NK-92 (cell line): Measurements from ENCODE around the gene ROR1.

Experiments used
- DNase-seq: peaks from one replicate; lab custom pipeline; 2025; ENCODE audit not compliant: unreplicated experiment; lab: John Stamatoyannopoulos, UW

Gene ROR1

DNA sequence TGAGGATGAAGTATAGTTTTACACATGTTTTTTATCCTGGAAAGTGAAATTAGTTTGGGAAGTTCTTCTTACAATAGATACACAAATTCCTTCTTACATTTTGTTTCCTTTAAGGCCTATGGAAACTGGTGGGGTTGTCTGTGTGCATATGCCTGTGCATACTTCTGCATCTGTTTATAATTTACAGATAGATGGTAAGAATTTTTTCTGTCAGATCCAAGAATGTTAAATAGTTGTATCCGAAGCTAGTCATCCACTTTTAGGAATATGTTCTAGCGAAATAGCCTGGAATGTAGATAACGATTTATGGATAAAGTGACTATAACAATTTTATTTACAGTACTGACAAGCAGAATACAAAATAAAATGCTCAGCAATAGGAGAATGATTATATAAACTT is 194.1 kb downstream of the ROR1 start:
- no peak for DNase-seq

DNA sequence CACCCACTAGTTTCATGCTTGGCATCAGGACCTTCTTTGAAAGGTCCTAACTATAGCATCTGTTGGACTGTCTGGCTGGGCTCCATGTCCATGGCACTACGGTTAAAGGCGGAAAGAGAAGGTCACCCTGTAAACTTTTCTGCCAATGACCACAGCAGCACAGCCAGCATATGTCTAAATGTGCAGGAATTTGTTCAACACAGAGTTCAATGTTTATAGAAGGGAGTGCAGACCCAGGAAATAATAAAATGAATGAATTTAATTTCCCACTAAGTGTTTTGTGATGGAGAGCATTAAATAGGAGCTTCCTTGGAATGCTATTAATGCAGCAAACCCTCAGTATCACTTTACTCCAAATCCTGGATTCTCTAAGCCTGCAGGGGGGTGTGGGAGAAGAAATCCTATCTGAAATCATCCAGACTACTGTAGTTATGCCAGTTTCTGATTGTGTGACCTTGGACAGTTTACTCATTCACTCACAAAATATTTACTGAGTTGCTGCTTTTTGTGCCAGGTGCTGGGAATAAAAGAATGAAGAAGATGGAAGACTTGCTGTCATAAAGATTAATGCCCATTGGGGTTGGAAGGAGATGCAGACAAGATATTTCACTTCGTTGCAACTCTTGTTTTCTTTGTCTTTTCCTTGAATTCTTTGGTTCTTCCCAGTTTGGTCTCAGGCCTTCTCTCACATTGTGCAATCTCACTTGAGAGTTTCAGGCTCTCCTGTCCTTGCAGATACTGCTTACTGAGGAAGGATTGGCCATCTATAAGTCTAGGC is 195.0 kb downstream of the ROR1 start:
- DNase-seq = no peak

DNA sequence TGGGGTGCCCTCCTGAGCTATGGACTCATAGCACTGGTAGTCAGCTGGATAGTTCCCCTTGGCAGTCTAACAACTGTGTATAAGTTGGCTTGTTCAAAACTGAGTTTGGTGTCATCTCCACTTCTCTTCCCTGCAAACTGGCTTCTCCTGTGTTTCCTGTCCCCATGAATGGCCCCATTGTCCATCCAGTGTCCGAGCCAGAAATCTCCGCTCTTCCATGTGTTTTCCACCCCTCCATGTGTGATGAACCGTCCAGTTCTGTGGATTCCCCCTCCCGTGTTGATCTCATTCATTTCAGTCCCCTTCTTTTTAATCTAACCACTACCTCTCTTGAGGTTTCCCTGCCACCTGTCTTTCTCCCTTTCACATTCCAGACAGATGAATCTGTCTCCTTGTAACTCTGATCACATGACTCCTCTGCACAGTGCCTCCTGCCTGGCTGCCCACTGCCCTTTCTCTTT is 195.7 kb downstream of the ROR1 start:
- no peak for DNase-seq

DNA sequence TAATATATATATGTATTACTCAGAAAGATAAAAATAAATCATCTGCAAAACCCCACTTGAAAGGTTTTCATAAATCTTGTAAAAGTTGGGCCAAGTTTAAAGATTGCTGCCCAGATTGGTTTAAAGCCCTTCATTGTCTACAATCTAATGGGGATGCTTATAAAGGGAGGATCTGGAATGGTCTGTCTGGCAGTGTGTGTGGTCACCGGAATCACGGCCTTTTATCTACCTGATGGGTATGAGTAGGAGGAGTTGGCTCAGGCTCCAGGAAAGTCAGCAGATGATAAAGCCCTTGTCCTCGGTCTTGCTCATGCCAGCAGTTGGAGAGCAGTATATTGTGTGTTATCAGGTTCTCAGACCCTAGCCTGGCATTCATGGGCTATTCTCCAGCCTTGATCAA is 197.7 kb downstream of the ROR1 start:
- no peak for DNase-seq

DNA sequence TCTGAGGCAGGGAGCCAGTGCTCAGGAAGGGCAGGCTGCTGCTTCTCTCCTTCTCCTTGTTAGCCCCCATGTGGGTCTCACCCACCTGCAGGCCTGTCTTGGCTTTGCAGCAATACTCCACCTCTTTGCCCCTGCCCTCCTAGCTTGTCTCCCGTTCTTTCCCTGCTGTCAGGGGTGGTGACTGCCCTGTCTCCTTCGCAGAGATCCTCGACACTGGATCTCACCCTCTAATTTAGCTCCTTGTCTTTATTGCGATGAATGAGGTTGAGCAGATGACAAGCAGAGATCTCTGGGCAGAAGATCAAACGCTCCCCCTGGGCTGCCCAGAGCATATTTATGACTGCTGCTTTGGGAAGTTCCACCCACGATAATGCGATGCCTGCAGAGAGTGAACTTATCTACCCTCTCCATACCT is 199.2 kb downstream of the ROR1 start:
- no peak for DNase-seq

DNA sequence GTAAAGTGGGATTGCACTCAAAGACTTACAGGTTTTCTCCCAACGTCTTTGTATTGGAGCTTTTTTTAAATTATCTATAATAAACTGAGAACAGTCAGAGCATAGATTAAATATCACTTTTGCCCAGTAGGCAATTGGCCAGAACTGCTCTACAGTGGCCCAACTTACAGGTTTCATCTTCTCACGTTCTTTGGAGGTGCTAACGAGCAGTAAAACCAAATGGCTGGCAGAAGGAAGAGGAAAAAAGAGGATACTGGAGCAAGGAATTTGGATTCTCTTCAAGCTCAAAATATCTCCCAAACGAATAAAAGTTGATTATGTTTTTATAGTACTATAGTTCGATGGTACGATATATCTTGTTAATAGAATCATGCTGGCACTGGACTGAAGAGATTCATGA is 201.1 kb downstream of the ROR1 start:
- no peak for DNase-seq

DNA sequence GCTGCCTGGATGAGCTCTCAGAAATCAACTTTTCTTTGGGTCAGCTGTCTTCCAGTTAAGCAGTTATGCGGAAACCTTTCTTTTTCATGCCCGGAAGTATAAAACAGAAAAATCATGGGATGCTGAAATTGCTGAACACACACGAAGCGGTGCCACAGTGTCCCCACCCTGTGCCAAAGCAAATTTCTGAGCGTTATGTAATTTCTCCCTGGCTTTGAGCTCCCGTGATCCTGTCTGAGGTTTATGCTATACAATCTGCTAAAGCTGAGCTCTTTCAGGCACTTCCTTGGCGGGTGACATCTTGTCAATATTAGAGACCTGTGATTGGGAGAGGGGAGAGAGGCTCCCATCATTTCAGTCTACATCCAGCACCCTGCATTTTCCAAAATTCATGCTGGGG is 201.7 kb downstream of the ROR1 start:
- no peak for DNase-seq

DNA sequence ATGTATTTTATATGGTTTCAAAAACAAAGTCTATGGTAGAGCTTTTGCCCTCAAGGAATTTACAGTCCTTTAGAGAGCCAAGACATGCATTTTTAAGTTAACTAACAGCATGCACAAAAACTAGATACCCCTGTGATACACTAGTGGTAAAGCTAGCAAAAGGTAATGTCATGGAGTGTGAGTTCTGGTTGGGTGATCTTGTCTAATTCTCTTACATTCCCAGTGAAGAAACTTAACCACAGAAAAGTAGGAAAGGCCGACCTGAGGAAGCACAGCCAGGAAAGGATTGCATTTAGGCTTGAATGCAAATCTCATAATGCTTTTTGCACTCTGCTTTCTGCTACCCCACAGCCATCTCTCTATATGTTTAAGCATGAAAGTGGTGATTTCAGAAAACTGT is 202.2 kb downstream of the ROR1 start:
- DNase-seq = no peak

DNA sequence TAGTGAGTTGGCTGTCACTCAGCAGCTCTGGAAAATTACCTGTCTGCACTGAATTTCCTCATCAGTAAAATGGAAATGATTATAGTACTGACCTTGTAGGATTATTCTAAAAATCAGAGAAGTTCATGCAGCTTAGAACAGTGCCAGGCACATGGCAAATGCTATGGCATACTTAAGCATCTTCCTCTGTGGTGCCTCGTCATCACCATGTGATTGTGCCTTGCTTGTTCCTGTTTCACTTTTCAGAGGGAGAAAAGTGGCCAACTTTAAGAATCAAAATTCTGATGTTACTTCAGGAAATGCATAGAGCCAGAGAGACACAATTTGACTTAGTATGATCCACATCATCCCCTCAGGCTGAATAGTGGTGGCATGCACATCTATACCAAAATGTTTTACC is 203.6 kb downstream of the ROR1 start:
- DNase-seq = no peak

DNA sequence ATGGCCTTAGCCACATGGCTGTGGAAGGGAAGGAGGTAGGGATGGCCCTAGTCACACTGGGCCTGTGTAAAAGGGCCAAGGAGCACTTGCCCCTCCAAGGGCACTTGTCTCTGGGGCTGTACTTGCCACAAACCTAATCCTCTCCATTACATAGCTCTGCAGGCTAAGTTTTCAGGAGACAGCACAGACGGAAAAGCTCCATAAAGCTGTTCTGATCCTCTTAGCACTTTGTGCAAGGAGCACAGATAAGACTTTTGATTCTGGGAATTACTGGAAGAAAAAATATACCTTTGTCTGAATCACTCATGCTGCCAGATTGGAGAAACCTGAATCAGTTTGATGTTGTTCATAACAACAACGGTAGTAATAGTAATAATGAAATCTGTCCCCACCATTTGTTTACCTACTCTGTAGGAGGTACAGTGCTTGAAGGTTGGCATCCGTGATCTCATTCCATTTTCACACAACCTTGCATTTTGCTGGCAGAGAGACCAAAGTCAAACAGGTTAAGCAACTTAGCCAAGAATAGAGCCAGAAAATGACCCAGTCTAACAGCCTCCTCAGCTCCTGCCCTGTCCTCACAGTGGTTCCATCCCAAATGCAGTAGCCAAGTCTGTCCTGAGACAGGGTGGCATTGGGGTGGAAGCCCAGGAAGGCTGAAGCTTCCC is 207.1 kb downstream of the ROR1 start:
- no peak for DNase-seq

DNA sequence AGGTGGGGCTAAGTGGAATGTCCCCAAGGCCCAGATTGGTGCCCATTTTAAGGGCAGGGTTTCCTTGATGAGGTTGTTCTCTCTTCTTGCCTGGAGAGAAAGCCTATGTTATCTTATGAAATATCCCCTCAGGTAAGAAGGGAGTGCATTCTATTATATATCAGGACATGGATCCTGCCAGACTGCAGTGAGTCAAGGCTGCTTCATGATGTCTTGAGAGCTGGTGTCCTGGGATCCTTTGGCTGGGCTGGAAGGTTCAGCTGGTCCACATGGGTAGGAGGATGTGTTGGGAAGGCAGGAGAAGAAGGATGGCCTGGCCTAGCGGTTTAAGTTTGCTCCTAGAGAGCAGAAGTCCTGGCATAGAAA is 207.6 kb downstream of the ROR1 start:
- no peak for DNase-seq

DNA sequence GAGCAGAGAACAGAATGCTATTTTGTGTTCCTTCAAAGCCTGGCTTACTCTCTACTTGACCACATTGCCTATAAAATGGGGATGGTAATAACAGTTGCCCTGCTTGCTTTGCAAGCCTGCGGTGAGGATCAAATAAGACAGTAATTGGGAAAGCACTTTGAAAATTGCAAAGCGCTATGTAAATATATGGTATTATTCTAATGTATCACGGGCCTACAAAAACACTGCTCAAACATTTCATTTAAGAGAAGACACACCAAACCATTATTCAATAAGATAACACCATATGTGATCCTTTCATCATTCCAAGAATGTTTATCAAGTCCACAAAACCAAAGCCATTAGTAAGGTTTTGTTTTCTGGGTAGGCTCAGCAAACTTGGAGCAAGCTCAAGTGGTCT is 208.4 kb downstream of the ROR1 start:
- no peak for DNase-seq

DNA sequence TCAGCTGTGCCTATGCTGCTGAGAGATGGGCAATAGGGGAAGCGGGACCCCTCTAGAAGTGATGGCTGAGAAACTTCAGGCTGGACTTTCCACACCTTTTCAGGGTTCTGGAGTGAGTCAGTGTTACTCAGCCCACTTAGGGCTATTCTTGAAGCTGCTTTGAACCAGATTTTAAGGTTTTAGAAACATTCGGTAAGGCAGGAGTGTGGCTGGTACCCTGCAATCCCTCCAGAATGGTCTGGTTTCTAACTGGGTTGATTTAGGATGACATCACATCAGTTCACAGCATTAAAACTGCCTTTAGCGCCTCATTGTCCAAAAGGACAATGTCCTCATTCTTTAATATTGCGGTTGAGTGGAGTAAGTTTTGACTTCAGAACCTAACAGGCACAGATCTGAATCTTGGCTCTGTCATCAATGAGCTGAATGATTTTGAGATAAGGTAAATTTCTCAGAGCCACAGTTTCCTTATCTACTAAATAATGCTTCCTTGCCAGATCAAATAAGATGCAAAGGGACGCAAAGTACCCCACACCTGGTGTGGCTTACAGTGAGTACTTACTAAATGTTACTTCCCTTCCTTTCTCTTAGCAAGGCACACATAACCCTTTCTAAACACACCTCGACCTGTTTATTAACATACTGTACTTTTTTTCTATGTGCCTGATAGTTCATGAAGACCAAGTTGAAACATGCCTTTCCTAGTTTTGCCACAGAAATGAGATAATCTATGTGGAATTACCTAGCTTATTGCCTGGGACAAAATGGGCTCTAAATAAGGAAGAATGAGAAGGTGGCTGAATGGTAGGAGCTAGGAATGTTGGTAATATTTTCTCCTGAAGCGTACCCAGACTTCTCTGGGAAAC is 209.8 kb downstream of the ROR1 start:
- DNase-seq = no peak

DNA sequence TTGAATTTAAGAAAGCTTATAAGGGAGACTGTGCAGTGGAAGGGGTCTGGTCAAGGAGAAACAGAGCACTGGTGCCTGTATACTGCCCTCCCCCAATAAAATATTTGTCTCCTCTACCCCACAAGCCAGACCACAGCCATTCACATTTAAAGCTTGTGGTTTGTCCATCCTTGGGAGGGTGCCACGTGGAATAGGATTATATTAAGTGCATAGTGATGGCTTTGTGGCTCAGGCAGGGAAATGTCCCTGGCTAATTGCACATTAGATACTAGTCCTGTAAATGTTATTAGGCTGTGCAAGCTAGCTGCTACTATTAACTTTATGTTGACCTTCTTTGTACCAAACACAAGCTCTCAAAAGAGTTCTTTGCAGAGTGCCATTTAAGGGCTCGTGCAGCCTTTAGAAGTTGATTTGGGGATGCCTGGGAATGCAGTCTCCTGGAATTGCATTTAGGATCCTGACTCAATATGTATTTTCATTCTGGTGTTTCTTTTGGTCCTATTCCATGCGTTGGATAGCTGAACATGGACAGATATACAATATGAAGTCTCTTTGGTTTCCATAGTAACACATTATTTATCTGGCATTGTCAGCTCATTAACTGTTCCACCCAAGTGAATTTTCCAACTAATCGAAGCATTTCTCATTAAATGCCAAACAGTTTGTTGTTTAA is 210.6 kb downstream of the ROR1 start:
- DNase-seq = no peak

DNA sequence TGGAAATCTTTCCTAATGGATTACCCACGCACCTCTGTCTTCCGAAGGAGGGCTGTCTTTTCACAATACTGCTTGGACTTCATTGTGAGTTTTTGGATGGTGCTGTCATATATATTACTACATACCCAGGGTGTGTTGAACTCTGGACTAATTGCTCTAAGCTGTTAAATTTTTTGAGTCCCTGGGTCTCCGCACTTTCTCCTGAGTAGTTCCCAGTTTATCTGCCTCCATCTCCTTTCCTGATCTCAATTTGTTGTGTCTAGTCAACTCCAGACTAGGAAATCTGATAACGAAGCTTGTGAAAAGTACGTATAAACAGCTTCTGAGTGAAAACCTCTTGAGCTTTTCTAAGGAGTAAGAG is 211.1 kb downstream of the ROR1 start:
- no peak for DNase-seq

DNA sequence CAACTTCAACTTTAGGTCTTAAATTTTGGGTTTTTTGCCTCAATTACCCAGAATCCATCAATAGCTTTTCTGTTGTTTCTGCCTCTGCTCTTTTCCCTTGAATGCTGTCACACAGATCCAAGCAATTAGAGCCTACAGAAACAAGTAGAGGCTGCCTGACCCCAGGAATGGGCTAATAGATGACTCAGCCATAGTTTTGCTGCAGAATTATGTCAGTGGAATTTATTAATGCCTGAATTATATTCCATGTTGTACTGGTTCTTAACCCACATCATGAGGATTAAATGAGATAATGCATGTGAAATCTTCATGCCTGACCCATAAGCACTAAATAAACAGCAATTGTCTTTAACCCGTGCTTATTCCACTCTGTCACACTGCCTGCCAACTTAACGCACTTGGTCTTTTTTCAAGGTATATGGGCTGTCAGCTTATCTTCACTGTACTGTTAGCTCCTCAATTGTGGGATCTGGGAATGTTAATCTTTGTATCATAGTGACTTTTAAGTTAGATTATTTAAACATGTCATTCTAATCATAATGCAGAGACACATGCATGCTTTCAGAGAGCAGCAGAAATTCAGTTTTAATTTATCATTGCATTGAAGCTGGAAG is 213.3 kb downstream of the ROR1 start:
- DNase-seq = no peak

DNA sequence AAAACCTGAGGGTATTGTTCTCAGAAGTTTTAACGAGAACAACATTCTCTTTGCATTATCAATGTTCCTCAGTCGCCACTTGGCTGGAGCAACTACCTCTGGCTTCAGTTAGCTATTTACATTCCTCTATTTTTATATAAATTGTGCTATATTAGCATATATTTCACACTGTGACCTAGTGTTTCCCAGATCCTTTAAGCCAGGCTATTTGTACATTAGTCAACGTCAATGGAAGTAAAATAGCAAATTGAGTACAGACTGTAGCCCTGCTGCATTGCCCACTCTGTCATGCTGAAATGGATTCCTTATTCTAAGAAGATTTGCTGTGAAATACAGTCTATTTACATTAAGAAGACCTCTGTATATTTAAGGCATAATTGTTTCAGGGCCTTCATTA is 213.8 kb downstream of the ROR1 start:
- no peak for DNase-seq

DNA sequence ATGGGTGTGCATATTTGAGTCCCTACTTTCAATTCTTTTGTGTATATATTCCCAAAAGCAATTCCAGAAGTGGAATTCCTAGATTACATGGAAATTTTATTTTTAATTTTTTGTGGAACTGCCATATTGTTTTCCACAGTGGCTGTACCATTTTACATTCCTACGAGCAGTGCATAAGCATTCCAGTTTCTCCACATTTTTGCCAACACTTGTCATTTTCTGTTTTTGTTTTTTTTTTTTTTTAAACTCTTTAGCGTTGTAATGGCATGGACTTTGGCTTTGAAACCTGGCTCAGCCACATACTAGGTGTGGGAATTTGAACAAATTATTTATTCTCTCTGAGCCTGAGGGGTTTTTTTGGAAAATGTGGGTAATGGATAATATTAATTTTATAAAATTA is 215.1 kb downstream of the ROR1 start:
- no peak for DNase-seq

DNA sequence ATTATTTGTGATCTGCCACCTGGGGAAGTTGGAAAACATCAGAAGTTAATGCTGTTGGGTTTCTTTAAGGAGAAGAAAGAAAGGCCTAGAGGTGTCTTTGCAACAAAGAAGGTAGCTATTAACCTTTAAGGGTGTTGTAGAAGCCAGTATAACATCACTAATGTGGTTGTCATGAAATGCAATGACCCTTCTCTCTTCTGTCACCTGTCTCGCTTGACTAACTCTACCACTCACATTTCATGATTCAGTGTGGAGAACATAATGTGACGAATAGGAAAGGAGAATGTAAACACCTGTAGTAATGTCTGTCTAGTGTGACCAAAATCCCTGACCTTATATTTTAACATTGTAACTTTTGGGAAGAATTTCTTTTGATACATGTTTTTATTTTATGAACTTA is 217.9 kb downstream of the ROR1 start:
- no peak for DNase-seq

DNA sequence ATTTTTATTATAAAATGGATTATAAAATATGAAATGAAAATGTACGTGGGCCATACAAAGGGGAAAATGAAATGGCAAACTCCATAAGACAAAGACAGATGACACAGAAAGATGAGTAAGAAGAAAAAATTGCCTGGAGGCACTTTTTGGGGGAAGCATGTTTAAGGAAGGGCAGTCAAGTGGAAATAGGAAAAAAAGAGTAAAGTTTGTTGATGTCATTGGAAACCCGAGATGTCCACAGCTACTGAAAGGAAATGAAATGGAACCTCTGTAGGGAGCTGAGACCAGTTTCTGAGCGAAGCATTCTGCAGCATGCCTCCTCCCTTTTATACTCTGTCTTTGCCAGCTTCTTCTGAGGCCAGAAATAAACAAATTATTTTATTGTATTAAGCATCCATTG is 226.2 kb downstream of the ROR1 start:
- no peak for DNase-seq

DNA sequence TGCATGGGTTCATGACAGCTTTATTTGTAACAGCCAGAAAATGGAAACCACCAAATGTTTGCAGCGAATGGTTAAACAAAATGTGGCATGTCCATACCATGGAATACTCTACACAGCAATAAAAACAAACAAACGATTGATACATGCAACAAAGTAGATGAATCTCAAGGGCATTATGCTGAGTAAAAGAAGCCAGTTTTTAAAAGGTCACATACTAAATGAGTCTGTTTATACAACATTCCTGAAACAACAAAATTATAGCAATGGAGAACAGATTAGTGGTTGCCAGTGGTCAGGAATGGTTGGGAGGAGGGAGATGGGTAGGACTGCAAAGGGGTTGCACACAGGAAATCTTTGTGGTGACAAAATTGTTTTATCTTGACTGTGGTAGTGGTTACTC is 227.2 kb downstream of the ROR1 start:
- DNase-seq = no peak
